Naive thymus-derived CD4-positive, alpha-beta T cell (primary cell): ENCODE data around the gene MKRN2OS. TPM values are rescaled to one million over a fixed set of nuclear protein-coding genes. Genes with fewer than 3 reads are reported as not detected.
A peak's percentile ranks its signal among the peaks of the same experiment; 100 is the strongest.

Source experiments
- ATAC-seq: fragments of 150-1000 bp; cut with Tn5 transposase; 2 replicates; pipeline ENCODE4 v1.10.0; 2021; ENCODE audit warnings: mild to moderate bottlenecking, moderate library complexity
- CTCF ChIA-PET: fragments of 350-600 bp; sonication (Branson Sonifier 250); formaldehyde crosslinking; loops from one replicate; lab custom pipeline; 2021; ENCODE audit warnings: antibody characterized with exemption; lab: Charles Lee
- POLR2A ChIA-PET: fragments of 350-600 bp; sonication (Branson Sonifier 250); formaldehyde crosslinking; loops from one replicate; lab custom pipeline; 2021; ENCODE audit warnings: antibody characterized with exemption, inconsistent platforms; lab: Charles Lee
- DNase-seq, 9 donors: peaks; one replicate each; pipeline versions ENCODE4 v3.0.0 to v3.0.0-alpha.2; 2020 to 2022; ENCODE audit warnings: mixed read lengths in 1 of 9
- H3K27ac ChIP-seq: one replicate; pipeline ENCODE4 v1.7.0; 2013; ENCODE audit warnings: mild to moderate bottlenecking, low read depth, low read length, moderate library complexity
- H3K27me3 ChIP-seq, 2 donors: one replicate each; pipeline ENCODE4 v1.7.0; 2013; ENCODE audit warnings: low read length in 2 of 2, mild to moderate bottlenecking in 2 of 2, moderate library complexity in 2 of 2; ENCODE audit not compliant: control insufficient read depth in 2 of 2, insufficient read depth in 2 of 2
- H3K36me3 ChIP-seq, 3 experiments: 1 replicate in 2 of 3; 2 replicates in 1 of 3; pipeline ENCODE4 v1.7.0; 2013; ENCODE audit warnings: low read length in 3 of 3, mild to moderate bottlenecking in 3 of 3, moderate library complexity in 1 of 3; ENCODE audit not compliant: insufficient read depth in 3 of 3, control insufficient read depth in 2 of 3
- H3K4me1 ChIP-seq, 2 donors: one replicate each; pipeline ENCODE4 v1.7.0; 2013; ENCODE audit warnings: low read length in 2 of 2, mild to moderate bottlenecking in 2 of 2, moderate library complexity in 1 of 2; ENCODE audit not compliant: control insufficient read depth in 2 of 2, insufficient read depth in 2 of 2
- H3K4me3 ChIP-seq: 2 replicates; pipeline ENCODE4 v1.7.0; 2013; ENCODE audit warnings: mild to moderate bottlenecking, low read length
- H3K9me3 ChIP-seq, 3 experiments: 1 replicate in 2 of 3; 2 replicates in 1 of 3; pipeline ENCODE4 v1.7.0; 2013; ENCODE audit warnings: low read length in 3 of 3; ENCODE audit not compliant: control insufficient read depth in 2 of 3
- H3K27ac Mint-ChIP-seq, 9 donors: one replicate each; pipeline ENCODE4 v1.8.0; 2020 to 2022; ENCODE audit warnings: mixed read lengths in 9 of 9, mild to moderate bottlenecking in 8 of 9, moderate library complexity in 5 of 9, inconsistent platforms in 2 of 9
- H3K27me3 Mint-ChIP-seq, 5 donors: one replicate each; pipeline ENCODE4 v1.8.0; 2021 to 2022; ENCODE audit warnings: mixed read lengths in 5 of 5, mild to moderate bottlenecking in 1 of 5
- H3K36me3 Mint-ChIP-seq, 5 donors: one replicate each; pipeline ENCODE4 v1.8.0; 2020 to 2022; ENCODE audit warnings: mixed read lengths in 5 of 5, mild to moderate bottlenecking in 3 of 5, inconsistent platforms in 1 of 5
- H3K4me1 Mint-ChIP-seq, 7 donors: one replicate each; pipeline ENCODE4 v1.8.0; 2020 to 2022; ENCODE audit warnings: mixed read lengths in 7 of 7, mild to moderate bottlenecking in 3 of 7, inconsistent platforms in 1 of 7
- H3K4me3 Mint-ChIP-seq, 10 donors: one replicate each; pipeline ENCODE4 v1.8.0; 2020 to 2022; ENCODE audit warnings: mild to moderate bottlenecking in 10 of 10, mixed read lengths in 10 of 10, moderate library complexity in 6 of 10, inconsistent platforms in 2 of 10
- H3K9me3 Mint-ChIP-seq, 11 donors: one replicate each; pipeline ENCODE4 v1.8.0; 2020 to 2022; ENCODE audit warnings: mixed read lengths in 11 of 11, mild to moderate bottlenecking in 4 of 11, inconsistent platforms in 1 of 11, moderate library complexity in 1 of 11
- intact Hi-C, 2 donors: fragments of 100-400 bp; cut with micrococcal nuclease; formaldehyde crosslinking; loops; one replicate each; pipeline ENCODE4 v1.15.1; 2023
- polyA plus RNA-seq, 2 donors: library from polyadenylated mRNA; unstranded; fragments of 300-500 nt; fragmentation: Illumina TruSeq; gene quantifications; one replicate each; pipeline ENCODE4 v1.2.3, GENCODE V29; 2021
- total RNA-seq, 6 experiments: library from RNA in 5 of 6; stranded (reverse) in 5 of 6; gene quantifications; 1 replicate in 5 of 6; 2 replicates in 1 of 6; pipeline ENCODE4 v1.2.3 and lab custom pipeline; 2021 to 2026

MKRN2OS gene
- total and polyA plus RNA-seq, 7 experiments from 2014 or later, result not detected

GRCh38 chr3:12559520-12559919, 14.2 kb upstream of the MKRN2OS start:
- Mint-ChIP-seq H3K27me3 (peaks cover 12 to 20% (median 14%) of the 10 kb centered on the region in 5 donors), H3K9me3 (peaks cover 0 to 7% (median 0%) of the 10 kb centered on the region in 11 donors), H3K27ac (peak overlapping the region in 6 of 9 donors; percentile 22 to 94 (median 40)), H3K36me3 (peaks cover 0 to 10% (median 2%) of the 10 kb centered on the region in 5 donors), H3K4me3 (peak overlapping the region in 9 of 10 donors; percentile 28 to 100 (median 66)), H3K4me1 (peaks cover 40 to 78% (median 71%) of the 10 kb centered on the region in 7 donors)
- ATAC-seq (no peak), DNase-seq (no peak)
- H3K4me3 ChIP-seq, result no peak overlapping the region
- intact Hi-C loops, result loop anchor here in 1 of 2 donors (10.0 kb wide), 2 partner anchors 785 to 1285 kb away; partner anchors contain the start of gene ATG7
- H3K27ac ChIP-seq, result no peak overlapping the region
- H3K27me3 ChIP-seq, result no peaks in the 10 kb centered on the region
- ChIA-PET POLR2A (interaction anchor here (0.6 to 1.6 kb wide), 3 partner anchors 105 to 1903 kb away, joined by 3 to 5 read pairs (median 3); partner anchors contain the start of gene RAF1), CTCF (no interaction called here)
- peaks cover 0 to 7% (median 0%) of the 10 kb centered on the region in 3 experiments for H3K36me3 ChIP-seq
- H3K4me1 ChIP-seq, result peaks cover 34 to 35% of the 10 kb centered on the region in 2 donors
- no peaks in the 10 kb centered on the region for H3K9me3 ChIP-seq

DNA sequence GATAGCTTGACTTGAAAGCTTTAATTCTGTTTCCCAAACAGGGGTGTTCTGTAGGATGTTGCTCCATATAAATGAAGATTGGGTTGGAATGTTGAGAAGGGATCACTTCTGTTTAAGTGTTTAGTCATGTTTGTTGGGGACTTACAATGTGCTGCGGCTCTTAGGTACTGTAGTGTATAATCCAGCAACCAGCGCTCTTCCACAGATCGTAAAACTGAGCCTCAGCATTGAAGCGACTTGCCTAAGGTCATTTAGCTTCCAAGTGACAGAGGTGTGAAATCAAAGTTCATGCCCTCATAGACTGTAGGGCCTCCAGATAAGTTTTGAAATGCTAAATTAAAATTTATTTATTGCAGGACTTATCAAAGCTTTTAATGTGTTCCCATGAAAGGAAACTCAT, 13.4 kb upstream of the MKRN2OS start:
- H3K4me1 Mint-ChIP-seq, result peaks cover 39 to 80% (median 73%) of the 10 kb centered on the region in 7 donors
- peaks cover 0 to 4% of the 10 kb centered on the region in 2 donors for H3K27me3 ChIP-seq
- H3K27me3 Mint-ChIP-seq, result peaks cover 18 to 27% (median 21%) of the 10 kb centered on the region in 5 donors
- peaks cover 35 to 38% of the 10 kb centered on the region in 2 donors for H3K4me1 ChIP-seq
- ATAC-seq (no peak), DNase-seq (no peak)
- intact Hi-C loops, result loop anchor here in 1 of 2 donors (10.0 kb wide), 2 partner anchors 786 to 1284 kb away; partner anchors contain the start of gene ATG7
- ChIA-PET POLR2A (interaction anchor here (0.7 to 1.6 kb wide), 2 partner anchors 106 to 1904 kb away, joined by 3 to 5 read pairs; partner anchors contain the start of gene RAF1), CTCF (no interaction called here)
- H3K27ac Mint-ChIP-seq, result peak overlapping the region in 7 of 9 donors; percentile 25 to 95 (median 87)
- H3K9me3 ChIP-seq, result no peaks in the 10 kb centered on the region
- H3K36me3 ChIP-seq, result peaks cover 0 to 7% (median 0%) of the 10 kb centered on the region in 3 experiments
- peaks cover 0 to 4% (median 0%) of the 10 kb centered on the region in 11 donors for H3K9me3 Mint-ChIP-seq
- H3K4me3 ChIP-seq, result no peak overlapping the region
- peak overlapping the region; percentile 30 to 100 (median 96) for H3K4me3 Mint-ChIP-seq
- no peak overlapping the region for H3K27ac ChIP-seq
- peaks cover 0 to 5% (median 0%) of the 10 kb centered on the region in 5 donors for H3K36me3 Mint-ChIP-seq

- Mint-ChIP-seq H3K9me3 (peaks cover 0 to 4% (median 0%) of the 10 kb centered on the region in 11 donors), H3K27me3 (peaks cover 22 to 37% (median 28%) of the 10 kb centered on the region in 5 donors), H3K27ac (peak overlapping the region; percentile 87 to 95 (median 93)), H3K36me3 (peaks cover 0 to 5% (median 0%) of the 10 kb centered on the region in 5 donors), H3K4me1 (peaks cover 40 to 78% (median 75%) of the 10 kb centered on the region in 7 donors), H3K4me3 (peak overlapping the region; percentile 90 to 100 (median 96))
- H3K27ac ChIP-seq, result peak overlapping the region; percentile 94
- no peaks in the 10 kb centered on the region for H3K9me3 ChIP-seq
- no peak for ATAC-seq
- H3K4me1 ChIP-seq, result peaks cover 35 to 38% of the 10 kb centered on the region in 2 donors
- CTCF ChIA-PET, result no interaction called here
- H3K36me3 ChIP-seq, result peaks cover 0 to 7% (median 0%) of the 10 kb centered on the region in 3 experiments
- intact Hi-C loops, result loop anchor here (1.0 to 10.0 kb wide), 8 partner anchors 73 to 1283 kb away; partner anchors contain the start of genes RAF1 (in 2 of the 2), TAMM41 (in 2 of the 2), TSEN2 (in 2 of the 2) and ATG7 (in 1 of the 2)
- peak overlapping the region; percentile 95 for H3K4me3 ChIP-seq
- H3K27me3 ChIP-seq, result peaks cover 6% of the 10 kb centered on the region in 2 donors
- POLR2A ChIA-PET, result interaction anchor here (0.6 to 3.1 kb wide), 6 partner anchors 11 to 106 kb away, joined by 3 to 22 read pairs (median 4); partner anchors contain the start of genes RAF1 and TSEN2
- no peak for DNase-seq
These were observed 12.3 kb upstream of the MKRN2OS start for GRCh38 chr3:12557473-12558100.

- Histone ChIP-seq H3K27me3 (peaks cover 6% of the 10 kb centered on the region in 2 donors), H3K9me3 (no peaks in the 10 kb centered on the region), H3K36me3 (peaks cover 0 to 7% (median 0%) of the 10 kb centered on the region in 3 experiments), H3K4me3 (peak within 1 kb of the TSS; percentile 95), H3K27ac (peak within 1 kb of the TSS; percentile 94), H3K4me1 (peaks cover 31 to 38% of the 10 kb centered on the region in 2 donors)
- Mint-ChIP-seq H3K9me3 (peaks cover 0 to 4% (median 0%) of the 10 kb centered on the region in 11 donors), H3K27me3 (peaks cover 22 to 37% (median 28%) of the 10 kb centered on the region in 5 donors), H3K36me3 (peaks cover 0 to 5% (median 0%) of the 10 kb centered on the region in 5 donors), H3K4me1 (peaks cover 40 to 71% (median 68%) of the 10 kb centered on the region in 7 donors), H3K27ac (peak within 1 kb of the TSS; percentile 87 to 95 (median 93)), H3K4me3 (peak within 1 kb of the TSS; percentile 90 to 100 (median 96))
- ATAC-seq (peak; percentile 98), DNase-seq (peak; percentile 74 to 89 (median 83))
- intact Hi-C loops, result loop anchor here (1.0 to 10.0 kb wide), 8 partner anchors 73 to 1282 kb away; partner anchors contain the start of genes RAF1 (in 2 of the 2), TAMM41 (in 2 of the 2), TSEN2 (in 2 of the 2) and ATG7 (in 1 of the 2)
- CTCF ChIA-PET, result no interaction called here
- POLR2A ChIA-PET, result interaction anchor here (1.3 to 3.1 kb wide), 3 partner anchors 12 to 107 kb away, joined by 3 to 22 read pairs (median 17); partner anchors contain the start of genes RAF1 and TSEN2
These were observed 11.6 kb upstream of the MKRN2OS start, which contains the start of gene MKRN2 for GRCh38 chr3:12556690-12557472. Gene MKRN2 (plus strand): TSS chr3:12557087. CDS start chr3:12557151, 64 bp downstream.

GRCh38 chr3:12556314-12556689, 11.0 kb upstream of the MKRN2OS start:
- H3K4me1 ChIP-seq, result peaks cover 30 to 37% of the 10 kb centered on the region in 2 donors
- ATAC-seq (no peak), DNase-seq (no peak)
- peaks cover 0 to 7% (median 0%) of the 10 kb centered on the region in 3 experiments for H3K36me3 ChIP-seq
- Mint-ChIP-seq H3K27me3 (peaks cover 22 to 37% (median 32%) of the 10 kb centered on the region in 5 donors), H3K4me1 (peaks cover 40 to 65% (median 62%) of the 10 kb centered on the region in 7 donors), H3K36me3 (peaks cover 0 to 5% (median 0%) of the 10 kb centered on the region in 5 donors), H3K27ac (peak overlapping the region; percentile 79 to 95 (median 90)), H3K9me3 (peaks cover 0 to 4% (median 0%) of the 10 kb centered on the region in 11 donors), H3K4me3 (peak overlapping the region; percentile 90 to 100 (median 96))
- intact Hi-C loops, result loop anchor here (2.0 to 10.0 kb wide), 4 partner anchors 164 to 1282 kb away; partner anchors contain the start of genes TAMM41 (in 2 of the 2) and ATG7 (in 1 of the 2)
- POLR2A ChIA-PET, result interaction anchor here (0.7 to 3.1 kb wide), 4 partner anchors 47 to 285 kb away, joined by 3 to 22 read pairs (median 11); partner anchors contain the start of genes RAF1, RPL32 and TSEN2
- H3K27ac ChIP-seq, result peak overlapping the region; percentile 94
- CTCF ChIA-PET, result no interaction called here
- H3K9me3 ChIP-seq, result no peaks in the 10 kb centered on the region
- H3K27me3 ChIP-seq, result peaks cover 6% of the 10 kb centered on the region in 2 donors
- H3K4me3 ChIP-seq, result peak overlapping the region; percentile 95
